Lower lobe of right lung (tissue), 2 donors: Measurements from ENCODE around the gene SMPD3. TPM values are rescaled to one million over a fixed set of nuclear protein-coding genes. Genes with fewer than 3 reads are reported as not detected.
A peak's percentile ranks its signal among the peaks of the same experiment; 100 is the strongest.

Experiments used
- ATAC-seq, 2 donors: fragments of 200-7000 bp; cut with Tn5 transposase; one replicate each; pipeline ENCODE4 v1.9.1; 2020 to 2022; ENCODE audit warnings: mild to moderate bottlenecking in 2 of 2, moderate library complexity in 2 of 2
- DNase-seq: peaks from one replicate; pipeline ENCODE4 v3.0.0-alpha.2; 2020
- H3K27ac ChIP-seq: fragments of 200-600 bp; one replicate; pipeline ENCODE4 v1.8.0; 2022
- H3K27me3 ChIP-seq: fragments of 200-600 bp; one replicate; pipeline ENCODE4 v1.8.0; 2022; ENCODE audit warnings: low read depth
- H3K36me3 ChIP-seq: fragments of 200-600 bp; one replicate; pipeline ENCODE4 v1.8.0; 2022; ENCODE audit warnings: mild to moderate bottlenecking
- H3K4me1 ChIP-seq: fragments of 200-600 bp; one replicate; pipeline ENCODE4 v1.8.0; 2022
- H3K4me3 ChIP-seq: fragments of 200-600 bp; one replicate; pipeline ENCODE4 v1.8.0; 2022; ENCODE audit warnings: mild to moderate bottlenecking
- H3K9me3 ChIP-seq: fragments of 200-600 bp; one replicate; pipeline ENCODE4 v1.8.0; 2022
- intact Hi-C: fragments of 100-400 bp; cut with DNase I; formaldehyde crosslinking; loops from one replicate; pipeline ENCODE4 v1.11.0; 2022
- total RNA-seq: library from RNA; stranded (reverse); fragmentation: NEBNext Ultra II Directional; extraction: Animal tissue kit (Norgen Biotek cat#: 25700); gene quantifications from one replicate; pipeline ENCODE4 v1.2.1, GENCODE V29; 2021
- TF ChIP-seq, protein P1 (sequence below): fragments of 200-600 bp; IDR thresholded peaks from one replicate; pipeline ENCODE4 v1.8.0; 2022; ENCODE audit warnings: antibody characterized with exemption, mild to moderate bottlenecking
- donor health status: DM: no; HTN: yes; CAD: no; lungs with severe emphysema.

The SMPD3 gene
- total RNA-seq, 1 donor from 2014 or later = 3.6 TPM

GRCh38 chr16:68453816-68454215, 5.5 kb upstream of the SMPD3 start:
- Histone ChIP-seq H3K4me3 (no peak overlapping the region), H3K4me1 (no peaks in the 10 kb centered on the region), H3K36me3 (no peaks in the 10 kb centered on the region), H3K27ac (no peak overlapping the region), H3K9me3 (no peaks in the 10 kb centered on the region), H3K27me3 (no peaks in the 10 kb centered on the region)
- no peak for ATAC-seq
- DNase-seq = no peak
- intact Hi-C loops = no loop called here
- TF ChIP-seq, protein P1, sequence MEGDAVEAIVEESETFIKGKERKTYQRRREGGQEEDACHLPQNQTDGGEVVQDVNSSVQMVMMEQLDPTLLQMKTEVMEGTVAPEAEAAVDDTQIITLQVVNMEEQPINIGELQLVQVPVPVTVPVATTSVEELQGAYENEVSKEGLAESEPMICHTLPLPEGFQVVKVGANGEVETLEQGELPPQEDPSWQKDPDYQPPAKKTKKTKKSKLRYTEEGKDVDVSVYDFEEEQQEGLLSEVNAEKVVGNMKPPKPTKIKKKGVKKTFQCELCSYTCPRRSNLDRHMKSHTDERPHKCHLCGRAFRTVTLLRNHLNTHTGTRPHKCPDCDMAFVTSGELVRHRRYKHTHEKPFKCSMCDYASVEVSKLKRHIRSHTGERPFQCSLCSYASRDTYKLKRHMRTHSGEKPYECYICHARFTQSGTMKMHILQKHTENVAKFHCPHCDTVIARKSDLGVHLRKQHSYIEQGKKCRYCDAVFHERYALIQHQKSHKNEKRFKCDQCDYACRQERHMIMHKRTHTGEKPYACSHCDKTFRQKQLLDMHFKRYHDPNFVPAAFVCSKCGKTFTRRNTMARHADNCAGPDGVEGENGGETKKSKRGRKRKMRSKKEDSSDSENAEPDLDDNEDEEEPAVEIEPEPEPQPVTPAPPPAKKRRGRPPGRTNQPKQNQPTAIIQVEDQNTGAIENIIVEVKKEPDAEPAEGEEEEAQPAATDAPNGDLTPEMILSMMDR = no peak

DNA sequence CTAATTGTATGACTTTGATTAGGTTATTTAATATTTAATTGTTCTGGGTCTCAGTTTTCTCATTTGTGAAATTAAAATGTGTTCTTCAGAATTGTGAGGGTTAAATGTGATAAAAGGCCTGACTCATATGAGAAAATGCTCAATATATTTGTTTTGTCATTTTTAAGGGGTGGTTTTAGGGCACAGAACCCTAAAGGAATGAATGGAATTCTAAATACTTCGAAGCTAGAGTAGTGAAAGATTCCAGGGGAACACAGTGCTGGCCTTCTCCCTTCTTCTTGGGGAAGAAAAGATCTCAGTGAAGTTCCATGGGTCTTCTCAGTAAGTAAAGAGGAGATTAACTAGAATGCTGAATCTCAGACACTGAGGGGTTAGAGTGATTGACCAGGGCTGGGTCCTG, 3.9 kb upstream of the SMPD3 start:
- DNase-seq (no peak), ATAC-seq (no peak)
- intact Hi-C loops = no loop called here
- Histone ChIP-seq H3K27ac (no peak overlapping the region), H3K9me3 (no peaks in the 10 kb centered on the region), H3K27me3 (peaks cover under 1% of the 10 kb centered on the region), H3K4me1 (peaks cover 11% of the 10 kb centered on the region), H3K4me3 (no peak overlapping the region), H3K36me3 (no peaks in the 10 kb centered on the region)
- TF ChIP-seq, protein P1 = no peak

GRCh38 chr16:68451676-68452075, 3.4 kb upstream of the SMPD3 start:
- Histone ChIP-seq H3K4me1 (peaks cover 11% of the 10 kb centered on the region), H3K36me3 (no peaks in the 10 kb centered on the region), H3K9me3 (no peaks in the 10 kb centered on the region), H3K27me3 (peaks cover 6% of the 10 kb centered on the region), H3K27ac (no peak overlapping the region), H3K4me3 (no peak overlapping the region)
- TF ChIP-seq, protein P1 = no peak
- intact Hi-C loops = no loop called here
- ATAC-seq = no peak
- no peak for DNase-seq

DNA sequence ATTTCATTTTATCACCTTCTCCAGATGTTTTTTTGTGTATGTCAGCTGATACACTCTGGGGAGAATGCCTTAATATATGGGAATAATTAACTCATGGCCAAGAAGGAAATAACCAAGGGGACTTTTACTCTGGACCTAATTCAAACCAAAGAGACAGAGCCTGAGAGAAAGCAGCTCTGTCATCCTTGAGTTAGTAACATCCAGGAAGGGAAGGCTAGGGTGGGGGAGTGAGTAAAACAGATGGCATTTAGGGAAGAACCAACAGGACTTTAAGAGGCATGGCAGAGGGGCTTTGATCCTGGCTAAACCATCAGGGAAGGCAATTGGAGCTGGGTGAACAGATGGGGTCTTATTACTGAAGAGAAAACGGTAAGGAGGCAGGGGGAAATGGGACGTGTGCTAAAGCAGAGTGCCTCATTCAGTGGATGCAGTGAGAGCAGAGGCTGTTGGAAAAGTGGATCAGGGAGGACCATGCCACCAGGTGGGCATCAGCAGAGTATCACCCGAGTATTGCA, 2.5 kb upstream of the SMPD3 start:
- Histone ChIP-seq H3K4me1 (peaks cover 11% of the 10 kb centered on the region), H3K9me3 (no peaks in the 10 kb centered on the region), H3K4me3 (no peak overlapping the region), H3K27me3 (peaks cover 13% of the 10 kb centered on the region), H3K27ac (no peak overlapping the region), H3K36me3 (no peaks in the 10 kb centered on the region)
- DNase-seq (no peak), ATAC-seq (no peak)
- TF ChIP-seq, protein P1 = no peak
- intact Hi-C loops = no loop called here

GRCh38 chr16:68447653-68448359, 502 bp downstream of the SMPD3 start:
- Histone ChIP-seq H3K4me1 (peaks cover 11% of the 10 kb centered on the region), H3K27ac (no peak overlapping the region)
- intact Hi-C loops = no loop called here

More at GRCh38 chr16:68447653-68448359, 502 bp downstream of the SMPD3 start:
- TF ChIP-seq, protein P1 = no peak
- peak overlapping the region; percentile 68 for H3K4me3 ChIP-seq
- no peaks in the 10 kb centered on the region for H3K36me3 ChIP-seq
- DNase-seq (no peak), ATAC-seq (peak in 1 of 2 donors; percentile 12)
- H3K27me3 ChIP-seq = peaks cover 23% of the 10 kb centered on the region
- H3K9me3 ChIP-seq = no peaks in the 10 kb centered on the region
